GM12891 (cell line): ENCODE data around the gene ZNF394.

Experiments
- DNase-seq: peaks from one replicate; pipeline ENCODE4 v3.0.0; 2011; ENCODE audit warnings: low spot score; ENCODE audit not compliant: insufficient read length
- FAIRE-seq: peaks from 2 replicates; lab custom pipeline; 2011; peaks lifted over from hg19 to GRCh38; lab: Jason Lieb, UNC
- PAX5 ChIP-seq: IDR thresholded peaks from 2 replicates; pipeline ENCODE4 v1.6.1; 2011; ENCODE audit warnings: low read length, moderate library complexity, mild to moderate bottlenecking; ENCODE audit not compliant: insufficient read depth, severe bottlenecking
- POLR2A ChIP-seq: IDR thresholded peaks from 2 replicates; pipeline ENCODE4 v1.6.1; 2011; ENCODE audit warnings: low read depth, low read length, control low read depth
- POLR2AphosphoS5 ChIP-seq: IDR thresholded peaks from 2 replicates; pipeline ENCODE4 v1.6.1; 2011; ENCODE audit warnings: low read depth, low read length, control low read depth
- POU2F2 ChIP-seq: IDR thresholded peaks from 2 replicates; pipeline ENCODE4 v1.6.1; 2011; ENCODE audit warnings: low read depth, mild to moderate bottlenecking, control low read depth, low read length, moderate library complexity
- SPI1 ChIP-seq: IDR thresholded peaks from 2 replicates; pipeline ENCODE4 v1.6.1; 2011; ENCODE audit warnings: low read depth, low read length, control low read depth
- TAF1 ChIP-seq: IDR thresholded peaks from 2 replicates; pipeline ENCODE4 v1.6.1; 2011; ENCODE audit warnings: low read depth, low read length, control low read depth

ZNF394 gene

DNA sequence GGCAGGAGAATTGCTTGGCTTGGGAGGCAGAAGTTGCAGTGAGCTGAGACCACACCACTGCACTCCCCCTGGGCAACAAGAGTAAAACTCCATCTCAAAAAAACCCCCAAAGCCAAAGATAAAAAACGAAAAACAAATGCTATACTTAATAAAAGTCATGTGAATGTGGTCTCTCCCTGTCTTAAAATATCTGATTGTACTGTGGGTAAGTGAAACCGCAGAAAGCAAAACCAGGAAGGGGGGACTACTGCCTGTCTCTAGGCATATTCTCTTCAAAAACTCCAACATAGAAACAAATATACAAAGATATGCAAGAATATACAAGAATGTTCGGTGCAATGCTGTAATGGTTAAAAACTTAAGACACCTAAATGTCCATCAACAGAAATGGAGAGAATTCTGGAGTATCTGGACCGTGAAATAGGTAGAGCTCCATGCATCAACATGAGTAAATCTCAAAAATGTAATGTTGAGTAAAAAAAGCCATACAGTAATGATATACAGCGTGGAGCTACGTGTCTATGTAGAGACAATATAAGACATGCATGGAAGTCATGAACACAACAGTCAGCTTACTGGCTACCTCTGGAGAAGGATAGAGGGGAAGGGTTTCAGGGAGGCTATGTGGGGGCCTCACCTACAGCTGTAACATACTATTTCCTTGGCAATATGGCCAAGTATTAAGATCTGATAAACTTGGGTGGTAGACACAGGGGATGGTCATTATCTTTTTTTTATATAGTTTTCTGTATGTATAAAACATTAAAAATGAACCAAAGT is 2.1 kb downstream of the ZNF394 start:
- DNase-seq (no peak), FAIRE-seq (no peak)
- TF ChIP-seq PAX5 (no peak), TAF1 (no peak), POLR2AphosphoS5 (no peak), SPI1 (no peak), POLR2A (no peak), POU2F2 (no peak)

DNA sequence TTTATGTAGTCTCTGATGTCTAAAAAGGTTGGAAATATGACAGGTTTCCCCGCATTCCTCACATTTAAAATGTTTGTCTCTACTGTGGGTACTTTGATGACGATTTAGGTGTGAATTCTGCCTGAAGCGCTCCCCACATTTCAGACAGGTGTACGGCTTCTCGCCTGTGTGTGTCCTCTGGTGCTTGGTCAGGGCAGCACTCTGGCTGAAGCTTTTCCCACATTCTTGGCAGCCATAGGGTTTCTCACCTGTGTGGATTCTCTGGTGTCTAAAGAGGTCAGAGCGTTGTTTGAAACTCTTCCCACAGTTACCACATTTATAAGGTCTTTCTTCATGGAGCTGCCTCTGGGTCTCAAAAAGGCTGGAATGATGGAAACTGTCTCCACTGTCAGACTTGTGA is 6.3 kb downstream of the ZNF394 start:
- FAIRE-seq (no peak), DNase-seq (no peak)
- TF ChIP-seq POLR2AphosphoS5 (0 out of 2 replicates have a peak, but pooled peaks have one; percentile 31), PAX5 (no peak), SPI1 (no peak), TAF1 (no peak), POU2F2 (no peak), POLR2A (no peak)

DNA sequence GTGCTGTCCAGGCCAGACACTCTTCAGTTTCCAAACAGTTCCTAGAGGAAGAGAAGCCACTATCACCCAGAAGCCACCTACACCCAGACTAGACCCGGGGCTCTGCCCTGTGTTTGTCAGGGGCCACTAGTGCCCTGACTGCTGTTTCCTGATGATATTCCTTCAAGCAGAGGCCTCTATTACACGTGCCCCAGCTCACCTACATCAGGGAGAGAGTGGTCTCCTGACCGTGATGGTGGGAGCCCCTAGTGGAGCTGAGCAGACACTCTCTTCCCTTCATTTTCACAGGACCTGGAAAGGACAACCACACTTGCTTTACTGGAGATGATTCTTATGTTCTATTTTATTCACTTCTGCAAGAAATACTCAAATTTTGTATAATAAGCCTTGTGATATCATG is 9.2 kb downstream of the ZNF394 start:
- DNase-seq (no peak), FAIRE-seq (no peak)
- TF ChIP-seq TAF1 (no peak), POLR2AphosphoS5 (peak; percentile 56; the same call in 1 of the 2 replicates)

DNA sequence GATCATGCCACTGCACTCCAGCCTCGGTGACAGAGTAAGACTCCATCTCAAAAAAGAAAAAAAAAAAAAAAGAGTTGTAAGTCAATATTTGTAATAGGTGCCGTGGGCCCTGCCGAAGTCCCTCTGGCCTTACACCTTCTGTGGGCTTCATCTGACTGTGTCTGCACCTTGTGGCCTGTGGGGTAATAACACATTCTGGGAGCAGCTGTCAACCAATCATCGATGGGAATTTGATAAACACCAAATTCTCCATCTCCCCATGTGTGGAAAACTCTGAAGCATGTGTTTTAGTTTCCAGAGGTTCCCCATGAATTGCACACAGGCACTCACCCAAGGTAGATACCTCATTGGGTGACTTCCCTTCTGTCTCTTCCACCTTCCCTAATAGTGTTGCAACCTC is 10.8 kb downstream of the ZNF394 start:
- TF ChIP-seq POLR2A, result 0 out of 2 replicates have a peak, but pooled peaks have one; percentile 27
- no peak for TF ChIP-seq POU2F2
- 0 out of 2 replicates have a peak, but pooled peaks have one; percentile 32 for TF ChIP-seq POLR2AphosphoS5
- FAIRE-seq (no peak), DNase-seq (no peak)

DNA sequence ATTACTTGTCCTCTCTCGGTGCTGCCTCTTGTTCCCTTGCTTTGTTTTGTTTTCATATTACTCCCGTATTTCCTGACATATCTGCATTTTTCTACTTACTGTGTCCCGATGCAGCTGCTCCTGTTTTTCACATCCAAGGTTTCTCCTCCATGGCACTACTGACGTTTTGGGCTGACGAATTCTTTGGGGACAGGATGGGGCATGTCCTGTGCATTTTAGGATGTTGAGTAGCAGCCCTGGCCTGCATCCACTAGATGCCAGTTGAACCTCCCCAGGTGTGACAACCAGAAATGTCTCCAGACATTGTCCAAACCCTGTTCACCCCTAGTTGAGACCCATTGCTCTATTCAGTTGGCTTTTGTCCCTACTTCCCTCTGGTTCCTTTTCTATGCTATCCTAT is 15.0 kb downstream of the ZNF394 start:
- FAIRE-seq (no peak), DNase-seq (no peak)
- TF ChIP-seq POLR2AphosphoS5 (no peak), POLR2A (no peak), SPI1 (no peak), PAX5 (no peak), POU2F2 (no peak), TAF1 (no peak)

DNA sequence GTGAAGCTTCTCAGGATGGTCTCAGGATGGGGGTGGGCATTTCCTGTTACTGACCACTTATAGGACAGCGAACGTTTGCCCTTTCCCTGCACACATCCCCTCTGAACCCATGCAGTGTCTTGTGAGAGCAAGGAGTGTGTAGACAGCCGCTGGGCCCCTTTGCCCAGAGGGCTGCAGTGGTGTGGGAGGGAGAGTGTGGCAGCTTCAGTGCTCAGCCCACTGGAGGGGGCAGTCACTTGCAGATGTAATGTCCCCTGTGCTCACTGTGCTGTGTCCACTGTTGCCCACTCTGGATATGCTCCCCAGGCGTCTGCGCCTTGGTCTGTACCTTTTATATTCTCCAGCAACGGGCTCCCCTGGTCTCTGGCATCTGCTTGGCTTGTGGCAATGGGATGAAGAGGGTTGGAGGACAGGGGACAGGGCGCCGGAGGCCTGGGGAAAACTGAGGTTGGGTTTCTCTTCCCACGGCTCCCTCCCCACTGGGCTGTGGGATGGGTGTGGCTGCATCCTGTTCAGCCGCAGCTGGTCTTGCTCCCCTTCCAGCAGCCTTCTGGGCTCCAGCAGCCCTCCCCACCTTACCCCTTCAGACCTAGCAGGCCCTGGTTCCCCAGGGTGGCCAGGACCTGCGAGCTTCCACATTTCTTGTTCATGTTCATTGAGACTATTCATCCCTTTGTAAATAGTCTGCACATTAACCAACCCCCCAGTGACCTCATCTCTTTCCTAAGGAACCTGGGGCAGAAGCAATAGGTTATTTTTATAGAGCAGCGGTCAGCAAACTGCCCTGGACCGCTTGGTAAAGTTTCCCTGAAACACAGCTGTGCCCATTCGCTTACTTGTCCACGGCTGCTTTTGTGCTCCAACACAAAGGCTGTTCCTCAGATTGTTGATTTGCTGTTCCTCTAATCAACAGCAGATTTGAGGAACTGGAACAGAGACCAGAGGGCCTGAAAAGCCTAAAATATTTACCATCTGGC is 21.3 kb downstream of the ZNF394 start:
- DNase-seq, result no peak
- FAIRE-seq, result no peak
- TF ChIP-seq TAF1, result no peak
- peak; percentile 61 for TF ChIP-seq SPI1
- TF ChIP-seq POU2F2, result no peak
- no peak; the same call in 1 of the 2 replicates for TF ChIP-seq POLR2A
- no peak for TF ChIP-seq PAX5
- 0 out of 2 replicates have a peak, but pooled peaks have one; percentile 25 for TF ChIP-seq POLR2AphosphoS5

DNA sequence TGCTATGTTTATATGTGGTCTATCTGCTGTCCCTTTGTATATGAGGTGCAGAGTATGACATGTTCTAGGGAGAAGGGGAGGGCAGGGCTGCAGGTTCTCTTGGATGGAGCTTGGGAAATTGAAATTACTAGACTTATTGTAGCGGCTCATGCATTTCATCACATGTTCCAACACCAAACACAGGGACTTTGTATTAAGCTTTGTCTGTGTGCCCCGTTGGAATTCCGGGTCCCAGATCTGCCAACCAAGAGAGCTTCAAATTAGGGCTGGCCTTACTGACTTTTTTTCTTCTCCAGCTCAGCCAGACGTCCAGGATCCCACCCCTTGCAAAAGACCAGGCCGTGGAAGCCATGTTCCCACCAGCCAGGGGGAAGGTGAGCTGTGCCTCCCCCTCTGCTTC is 24.0 kb downstream of the ZNF394 start:
- no peak for TF ChIP-seq POLR2A
- TF ChIP-seq POLR2AphosphoS5, result no peak
- TF ChIP-seq TAF1, result no peak
- TF ChIP-seq PAX5, result no peak
- no peak for TF ChIP-seq POU2F2
- no peak for DNase-seq
- FAIRE-seq, result no peak

DNA sequence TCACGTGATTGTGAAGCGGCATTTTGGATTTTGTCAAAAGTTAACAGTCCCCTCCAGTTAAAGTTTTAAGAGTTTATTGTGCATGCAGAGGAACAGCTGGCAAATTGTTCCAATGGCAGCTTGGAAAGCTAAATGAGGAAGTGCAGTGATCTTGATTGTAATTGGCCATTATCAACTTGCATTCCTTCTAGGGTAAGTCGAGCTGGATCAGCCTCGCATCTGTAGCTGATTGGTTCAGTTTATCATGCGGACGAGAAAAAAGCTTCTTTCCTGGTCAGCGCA is 26.8 kb downstream of the ZNF394 start:
- no peak for TF ChIP-seq POLR2A
- TF ChIP-seq SPI1, result peak; percentile 98
- DNase-seq (peak; percentile 58), FAIRE-seq (peak; percentile 94)

DNA sequence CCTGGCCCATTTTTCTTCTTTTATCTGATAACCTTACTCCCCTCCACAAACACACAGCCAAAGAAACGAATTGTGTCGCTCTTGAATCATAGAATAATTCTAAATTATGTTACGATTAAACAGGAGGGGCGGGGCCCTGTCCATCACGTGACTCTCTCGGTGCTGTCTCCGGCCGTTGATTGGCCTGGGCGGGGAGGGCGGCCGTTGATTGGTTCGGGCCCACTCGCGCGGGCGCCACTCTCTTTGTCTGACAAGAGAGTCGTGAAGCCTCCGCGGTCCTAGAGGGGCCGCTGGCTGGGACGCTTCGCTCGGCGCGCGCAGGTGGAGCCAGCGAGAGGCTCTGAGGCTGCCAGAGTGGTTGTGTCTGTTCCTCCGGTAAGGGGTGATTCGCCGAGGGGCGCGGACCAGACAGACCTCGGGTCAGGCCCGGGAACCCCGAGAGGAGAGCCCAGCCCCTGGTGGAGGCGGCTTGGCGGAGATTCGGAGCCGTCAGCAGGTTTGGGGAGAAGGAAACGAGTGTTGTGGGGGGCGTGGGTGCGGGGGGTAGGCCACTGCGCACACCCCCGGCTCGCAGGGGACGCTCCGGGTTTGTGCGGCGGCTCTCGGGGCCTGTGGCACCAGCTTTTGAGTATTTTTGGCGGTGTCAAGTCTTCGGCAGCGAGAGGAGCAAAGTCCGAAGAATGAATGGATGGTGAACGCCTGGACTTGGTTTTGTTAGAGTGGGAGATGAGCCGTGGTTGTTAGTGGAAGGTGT is 27.3 kb downstream of the ZNF394 start, which contains the start of gene ZNF789:
Gene ZNF789, plus strand, starts transcription at position 330 of the 754 bp plus-strand sequence. CDS start 3,567 bp downstream, outside the sequence.
- TF ChIP-seq POU2F2, result no peak
- no peak for TF ChIP-seq PAX5
- TF ChIP-seq POLR2A, result peak; percentile 86
- no peak for TF ChIP-seq SPI1
- TF ChIP-seq TAF1, result peak; percentile 95
- peak; percentile 84 for TF ChIP-seq POLR2AphosphoS5
- FAIRE-seq, result peak; percentile 89
- DNase-seq, result peak; percentile 97
